HG03342 (cell line): ENCODE results near the gene NR2C2.

Experiments
- ATAC-seq: cut with Tn5 transposase; IDR thresholded peaks from one replicate; pipeline ENCODE4 v1.9.1; 2021; ENCODE audit warnings: mild to moderate bottlenecking, moderate library complexity; ENCODE audit not compliant: unreplicated experiment

The NR2C2 gene

DNA sequence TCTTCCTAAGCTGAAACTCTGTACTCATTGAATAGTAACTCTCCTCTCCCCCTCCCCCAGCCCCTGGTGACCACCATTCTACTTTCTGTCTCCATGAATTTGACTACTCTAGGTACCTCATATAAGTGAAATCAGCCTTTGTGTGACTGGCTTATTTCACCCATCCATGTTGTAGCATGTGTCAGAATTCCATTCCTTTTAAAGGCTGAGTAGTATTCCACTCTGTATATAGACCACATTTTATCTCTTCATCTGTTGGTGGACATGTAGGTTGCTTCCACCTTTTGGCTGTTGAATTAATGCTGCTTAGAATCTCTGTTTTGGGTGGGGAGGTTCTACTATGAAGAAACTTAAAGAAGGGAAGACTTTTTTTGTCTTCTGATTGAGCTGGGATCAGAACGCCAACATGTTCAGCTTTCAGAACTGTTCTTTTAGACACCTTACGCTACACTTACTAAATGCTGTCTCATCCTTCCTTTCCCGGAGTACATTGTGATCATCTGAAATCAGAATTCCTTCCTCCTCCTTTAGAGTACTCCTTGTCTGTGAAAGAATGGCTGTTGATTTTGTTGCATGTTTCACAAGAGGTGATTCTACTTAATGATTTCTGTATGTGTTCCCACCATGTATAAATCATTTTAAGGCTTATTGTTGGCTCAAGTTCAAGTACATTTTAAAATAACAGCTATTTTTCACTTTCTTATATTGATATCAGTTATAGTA is 67.4 kb downstream of the NR2C2 start:
- ATAC-seq = no peak

DNA sequence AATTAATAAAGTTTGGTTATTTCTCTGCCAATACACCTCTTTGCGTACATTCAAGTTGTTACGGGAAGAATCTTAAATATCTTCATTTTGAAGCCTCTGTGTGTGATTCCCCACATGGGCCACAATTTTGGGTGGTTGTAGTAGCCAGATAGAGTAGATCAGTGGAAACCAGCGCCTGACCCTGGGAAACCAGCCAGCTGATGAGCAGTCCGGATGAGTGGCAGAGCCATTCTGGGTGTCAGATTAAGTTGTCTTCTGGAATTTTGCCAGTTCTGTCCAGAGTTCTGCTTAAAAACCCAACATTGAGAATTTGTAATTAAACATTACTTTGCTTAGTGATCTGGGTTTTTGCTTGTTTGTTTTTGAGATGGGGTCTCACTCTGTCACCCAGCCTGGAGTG is 68.1 kb downstream of the NR2C2 start:
- no peak for ATAC-seq

DNA sequence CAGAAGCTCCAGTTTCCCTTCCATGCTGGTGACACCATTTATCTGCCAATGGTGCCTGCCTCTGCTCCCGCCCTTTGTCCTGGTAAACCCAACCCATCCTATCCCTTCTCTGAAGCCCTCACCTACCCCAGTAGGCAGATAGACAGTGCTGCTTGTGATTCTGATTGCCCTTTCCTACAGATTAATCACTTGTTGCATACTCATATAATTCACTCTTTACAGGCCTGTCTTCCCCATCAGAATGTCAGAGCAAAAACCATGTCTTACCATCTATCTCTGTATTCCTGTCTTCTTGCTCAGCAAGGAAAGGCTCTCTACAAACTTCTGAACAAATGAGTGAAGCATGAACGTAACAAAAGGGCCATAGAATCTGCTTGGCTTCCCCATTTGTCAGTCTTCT is 69.8 kb downstream of the NR2C2 start:
- no peak for ATAC-seq

DNA sequence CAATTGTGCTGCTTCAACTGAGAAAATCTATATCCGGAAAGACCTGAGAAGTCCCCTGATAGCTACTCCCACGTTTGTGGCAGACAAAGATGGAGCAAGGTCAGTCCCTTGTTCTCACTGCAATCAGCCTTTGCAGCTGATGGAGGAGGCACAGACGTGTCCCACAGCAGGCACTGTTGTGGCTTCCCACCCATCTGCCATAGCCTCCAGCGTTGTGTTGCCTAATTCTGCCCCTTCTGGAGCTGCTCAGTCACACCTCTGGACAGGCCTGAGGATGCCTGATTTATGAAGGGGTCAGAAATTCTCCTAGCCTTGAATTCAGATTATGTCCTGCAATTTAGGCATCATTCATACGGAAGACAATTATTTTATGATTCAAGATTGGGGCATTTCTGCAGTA is 75.9 kb downstream of the NR2C2 start:
- no peak for ATAC-seq

- no peak for ATAC-seq
Measured at GRCh38 chr3:15023719-15024118, 76.3 kb downstream of the NR2C2 start.

GRCh38 chr3:15029625-15030024 is 82.2 kb downstream of the NR2C2 start:
- ATAC-seq = no peak

GRCh38 chr3:15032650-15033049 is 85.3 kb downstream of the NR2C2 start:
- no peak for ATAC-seq

GRCh38 chr3:15033103-15033502 is 85.7 kb downstream of the NR2C2 start:
- no peak for ATAC-seq

DNA sequence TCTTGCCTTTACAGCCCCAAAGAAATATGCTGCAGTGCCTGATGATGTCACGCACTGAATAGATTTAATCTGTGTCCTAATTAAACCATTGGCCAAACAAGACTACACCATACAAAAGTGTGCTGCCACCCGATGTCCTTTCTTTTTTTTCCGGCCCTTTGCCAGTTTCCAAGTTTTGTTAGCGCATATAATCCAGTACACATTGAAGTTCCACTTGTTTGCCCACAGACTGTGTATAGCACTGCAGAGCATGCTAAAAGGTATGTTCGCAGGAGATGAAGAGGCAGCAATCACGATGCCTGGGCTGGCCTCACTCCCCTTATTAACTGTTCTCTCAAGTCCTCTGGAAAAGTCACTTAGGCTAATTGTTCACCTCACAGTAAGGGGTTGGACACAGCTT is 90.9 kb downstream of the NR2C2 start:
- ATAC-seq = no peak

GRCh38 chr3:15040844-15041243 is 93.5 kb downstream of the NR2C2 start:
- ATAC-seq = no peak

GRCh38 chr3:15041950-15042349 is 94.6 kb downstream of the NR2C2 start:
- no peak for ATAC-seq

DNA sequence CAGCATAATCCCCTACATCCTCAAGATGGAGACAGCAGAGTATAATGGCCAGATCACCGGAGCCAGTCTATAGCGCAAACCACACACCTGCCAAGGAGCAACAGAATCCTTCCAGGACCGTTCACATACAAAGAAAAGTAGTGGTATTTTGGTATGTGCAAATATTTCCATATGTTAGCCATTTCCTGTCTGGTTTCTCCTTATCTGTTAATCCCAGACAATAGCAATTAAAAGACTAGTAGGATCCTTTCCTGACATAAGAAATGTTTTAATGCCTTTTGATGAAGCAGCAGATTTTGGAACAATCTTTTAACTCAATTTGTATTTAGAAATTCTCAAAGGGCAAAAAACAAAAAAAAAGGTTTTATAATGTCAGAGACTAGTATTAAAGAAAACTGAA is 95.6 kb downstream of the NR2C2 start:
- no peak for ATAC-seq

GRCh38 chr3:15043408-15044171 is 96.2 kb downstream of the NR2C2 start:
- ATAC-seq = no peak

DNA sequence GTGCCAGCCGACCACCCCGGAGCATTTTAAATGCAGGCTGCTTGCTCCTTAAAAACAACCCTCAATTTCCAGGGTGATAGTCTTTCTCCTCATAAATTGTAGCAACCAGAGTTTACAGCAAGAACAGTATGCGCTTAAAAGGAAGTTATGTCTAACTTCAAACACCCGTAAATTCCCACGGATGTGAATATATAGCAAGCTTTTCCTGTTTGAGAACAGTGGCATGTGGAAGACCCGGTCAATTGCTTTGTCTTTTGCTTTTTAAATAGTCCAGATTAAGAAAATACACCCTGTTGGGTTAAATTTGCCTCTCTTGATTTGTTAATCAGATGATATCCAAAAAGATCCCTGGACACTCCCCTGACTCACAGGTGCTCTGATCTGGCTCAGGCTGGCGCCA is 96.9 kb downstream of the NR2C2 start:
- ATAC-seq = no peak

DNA sequence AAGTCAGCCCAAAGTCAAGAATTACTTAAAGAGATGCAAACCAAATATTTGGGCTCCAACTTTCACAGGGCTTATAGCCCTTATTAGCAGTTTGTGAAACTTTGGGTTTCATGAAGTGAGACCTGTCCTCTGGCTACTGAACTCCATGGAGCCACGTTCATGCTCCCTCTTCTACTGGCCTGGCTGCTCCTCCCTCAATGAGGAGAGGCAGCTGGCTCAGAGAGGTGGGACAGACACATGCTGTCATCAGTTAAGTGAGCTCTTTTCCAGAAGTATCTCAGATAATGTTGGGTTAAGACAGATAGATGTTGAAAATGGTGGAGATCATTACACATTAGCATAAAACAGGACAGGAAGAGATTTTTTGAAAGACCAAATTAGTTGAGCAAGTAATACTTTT is 98.3 kb downstream of the NR2C2 start:
- no peak for ATAC-seq

GRCh38 chr3:15049584-15049983 is 102.2 kb downstream of the NR2C2 start:
- ATAC-seq = no peak

GRCh38 chr3:15050405-15051092 is 103.2 kb downstream of the NR2C2 start:
- ATAC-seq = peak; percentile 72

DNA sequence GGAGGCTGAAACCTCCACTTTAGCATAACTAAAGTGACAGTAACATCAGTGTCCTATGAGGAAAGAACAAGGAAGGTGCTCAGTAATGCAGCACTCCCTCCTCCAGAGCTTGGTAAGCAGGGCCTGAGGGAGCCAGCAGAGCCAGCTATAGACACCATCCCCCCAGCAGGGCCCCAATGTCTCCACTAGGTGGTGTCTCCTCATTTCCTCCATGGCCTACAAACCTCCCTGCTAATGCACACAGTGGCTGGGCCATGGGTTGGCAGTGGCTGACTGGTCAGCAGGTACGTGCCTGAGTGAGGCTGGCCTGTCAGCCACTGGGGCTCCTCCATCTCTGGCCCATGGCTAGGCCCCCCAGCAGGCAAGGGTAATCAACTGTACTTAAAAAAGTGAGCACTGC is 104.1 kb downstream of the NR2C2 start:
- ATAC-seq = peak; percentile 54

DNA sequence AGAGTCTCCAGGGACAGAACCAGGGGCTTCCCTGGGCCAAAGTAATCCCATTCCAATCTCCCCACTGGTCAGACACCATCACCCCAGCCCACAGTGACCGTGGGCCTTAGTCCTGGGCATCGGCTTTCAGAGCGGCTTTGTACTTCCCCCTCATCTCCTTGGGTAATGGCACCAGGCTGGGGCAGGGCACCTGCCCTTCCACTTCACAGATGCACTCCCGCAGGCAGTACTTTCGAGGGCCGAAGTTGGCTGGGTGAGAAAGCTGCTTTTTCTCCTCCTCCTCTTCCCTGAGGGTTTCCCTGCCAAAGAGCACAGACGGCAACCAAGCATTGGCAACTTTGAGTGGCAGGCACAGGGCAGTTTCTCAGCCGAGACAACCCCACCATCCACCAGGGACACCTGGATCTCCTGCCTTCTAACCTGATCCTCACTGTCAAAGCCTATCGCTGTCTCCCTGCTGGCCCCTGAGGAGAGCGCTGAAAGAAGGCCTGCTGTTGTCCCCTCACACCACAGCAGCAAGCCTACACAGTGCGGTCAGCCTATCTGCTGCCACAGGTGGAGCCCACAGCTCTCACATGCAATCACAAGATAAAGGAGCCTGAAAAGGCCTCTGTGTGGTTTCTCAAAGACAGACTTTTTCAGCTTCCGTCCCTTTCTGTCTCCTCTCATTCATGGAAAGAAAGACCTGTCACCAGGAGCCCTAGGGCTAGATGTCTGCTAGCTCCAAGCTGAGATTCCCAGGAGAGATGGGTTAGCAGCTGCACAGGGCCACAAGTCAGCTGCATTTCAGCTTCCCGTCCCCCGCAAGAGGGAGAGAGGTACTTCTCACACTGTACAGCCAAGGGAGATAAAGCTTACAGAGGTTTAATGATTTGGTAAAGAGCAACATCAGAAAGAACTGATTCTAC is 105.2 kb downstream of the NR2C2 start:
- no peak for ATAC-seq

DNA sequence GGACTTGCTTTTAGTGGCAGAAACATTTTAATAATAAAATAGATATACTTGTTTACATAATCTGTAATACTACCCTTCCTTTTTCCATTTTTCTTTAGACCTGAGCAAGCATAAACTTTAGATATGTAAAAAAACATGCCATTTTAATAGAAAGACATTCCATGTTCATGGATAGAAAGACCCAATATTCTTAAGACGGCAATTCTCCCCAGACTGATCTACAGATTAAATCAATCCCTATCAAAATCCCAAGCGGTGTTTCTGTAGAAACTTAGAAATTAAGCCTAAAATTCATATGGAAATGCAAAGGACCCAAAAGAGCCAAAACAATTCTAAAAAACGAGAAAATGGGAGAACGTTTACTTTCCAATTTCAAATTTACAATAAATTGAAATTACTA is 106.2 kb downstream of the NR2C2 start:
- no peak for ATAC-seq

DNA sequence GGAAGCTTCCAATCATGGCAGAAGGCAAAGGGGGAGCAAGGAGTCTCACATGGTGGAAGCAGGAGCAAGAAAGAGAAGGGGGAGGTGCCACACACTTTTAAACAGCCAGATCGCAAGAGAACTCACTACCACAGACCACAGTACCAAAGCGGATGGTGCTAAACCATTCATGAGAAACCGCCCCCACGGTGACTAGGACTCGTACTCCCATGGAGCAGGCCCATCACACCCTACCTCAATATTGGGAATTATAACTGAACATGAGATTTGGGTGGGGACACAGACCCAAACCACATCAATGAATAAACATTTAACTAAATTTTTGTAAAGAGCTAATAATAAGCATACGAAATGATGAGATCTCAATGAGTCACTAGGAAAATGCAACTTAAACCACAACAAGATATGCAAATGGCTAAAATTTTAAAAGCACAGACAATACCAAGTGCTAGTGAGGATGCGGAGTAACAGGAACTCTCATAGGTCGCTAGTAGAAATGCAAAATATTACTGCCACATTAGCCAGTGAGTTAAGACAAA is 107.7 kb downstream of the NR2C2 start:
- peak; percentile 52 for ATAC-seq
